Hepatic stellate cell (primary cell): ENCODE results near the gene DPP10.
"Not testable (repeated sequence)": the region's sequence is repeated elsewhere in the genome, so short reads cannot be mapped to it uniquely, and the experiment has no call there.

ENCODE experiments used
- DNase-seq: peaks from one replicate; pipeline ENCODE4 v3.0.0; 2011; ENCODE audit warnings: low spot score

Gene DPP10

GRCh38 chr2:114724454-114724853, 282.0 kb downstream of the DPP10 start:
- no peak for DNase-seq

GRCh38 chr2:114727012-114727411, 284.6 kb downstream of the DPP10 start:
- DNase-seq, result no peak

- no peak for DNase-seq
Observed at GRCh38 chr2:114728372-114728771, 285.9 kb downstream of the DPP10 start.

- no peak for DNase-seq
Observed at GRCh38 chr2:114729026-114729425, 286.6 kb downstream of the DPP10 start.

- DNase-seq, result no peak
Observed at GRCh38 chr2:114735126-114735525, 292.7 kb downstream of the DPP10 start.

- DNase-seq, result no peak
Observed at GRCh38 chr2:114742245-114742644, 299.8 kb downstream of the DPP10 start.

- DNase-seq, result no peak
Observed at GRCh38 chr2:114745700-114746099, 303.3 kb downstream of the DPP10 start.

- DNase-seq, result not testable (repeated sequence)
Observed at GRCh38 chr2:114748175-114748574, 305.7 kb downstream of the DPP10 start.

- no peak for DNase-seq
Observed at GRCh38 chr2:114752425-114752824, 310.0 kb downstream of the DPP10 start.

- no peak for DNase-seq
Observed at GRCh38 chr2:114753145-114753544, 310.7 kb downstream of the DPP10 start.

GRCh38 chr2:114754907-114755563, 312.6 kb downstream of the DPP10 start:
- no peak for DNase-seq

GRCh38 chr2:114762376-114762775, 319.9 kb downstream of the DPP10 start:
- no peak for DNase-seq

- no peak for DNase-seq
Observed at GRCh38 chr2:114762986-114763385, 320.5 kb downstream of the DPP10 start.

- no peak for DNase-seq
Observed at GRCh38 chr2:114769110-114769509, 326.7 kb downstream of the DPP10 start.

GRCh38 chr2:114769991-114770390, 327.6 kb downstream of the DPP10 start:
- DNase-seq, result no peak

- DNase-seq, result no peak
Observed at GRCh38 chr2:114784046-114784445, 341.6 kb downstream of the DPP10 start.

- DNase-seq, result no peak
Observed at GRCh38 chr2:114784890-114785583, 342.6 kb downstream of the DPP10 start.

- no peak for DNase-seq
Observed at GRCh38 chr2:114786901-114787300, 344.5 kb downstream of the DPP10 start.

- DNase-seq, result no peak
Observed at GRCh38 chr2:114787486-114787885, 345.0 kb downstream of the DPP10 start.

GRCh38 chr2:114789989-114790388, 347.5 kb downstream of the DPP10 start:
- DNase-seq, result no peak

GRCh38 chr2:114797540-114797939, 355.1 kb downstream of the DPP10 start:
- DNase-seq, result no peak

- DNase-seq, result no peak
Observed at GRCh38 chr2:114797942-114798341, 355.5 kb downstream of the DPP10 start.

- DNase-seq, result no peak
Observed at GRCh38 chr2:114800371-114800770, 357.9 kb downstream of the DPP10 start.

- DNase-seq, result no peak
Observed at GRCh38 chr2:114805195-114805594, 362.8 kb downstream of the DPP10 start.
